Neural progenitor cell (in vitro differentiated cells): ENCODE measurements around the gene IRAK1.

Experiments used
- EZH2 ChIP-seq: fragments of 200-600 bp; sonication (generic); IDR thresholded peaks from 2 replicates; pipeline ENCODE4 v1.6.1; 2017; ENCODE audit warnings: antibody characterized with exemption, mild to moderate bottlenecking, moderate library complexity
- EZH2phosphoT487 ChIP-seq: fragments of 200-600 bp; sonication (generic); IDR thresholded peaks from 2 replicates; pipeline ENCODE4 v1.6.1; 2017; ENCODE audit warnings: antibody characterized with exemption
- TF ChIP-seq, protein P1 (sequence below): fragments of 200-600 bp; sonication (generic); IDR thresholded peaks from 2 replicates; pipeline ENCODE4 v1.5.1; 2017; ENCODE audit warnings: antibody characterized with exemption, mild to moderate bottlenecking

DNA sequence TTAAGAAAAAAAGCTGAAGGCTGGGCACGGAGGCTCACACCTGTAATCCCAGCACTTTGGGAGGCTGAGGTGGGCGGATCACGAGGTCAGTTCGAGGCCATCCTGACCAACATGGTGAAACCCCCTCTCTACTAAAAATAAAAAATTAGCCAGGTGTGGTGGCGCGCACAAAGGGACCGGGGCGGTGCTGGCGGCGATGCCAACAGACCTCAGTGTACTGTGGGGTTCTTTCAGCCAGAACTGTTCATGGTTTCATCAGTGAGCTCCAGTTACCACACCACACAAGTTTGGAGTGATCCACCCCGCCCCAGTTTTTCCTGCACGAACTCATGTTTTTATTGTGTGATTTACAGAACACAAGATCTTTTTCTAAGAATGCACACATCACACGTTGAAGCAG lies 21.2 kb upstream of the IRAK1 start:
- TF ChIP-seq, protein P1, sequence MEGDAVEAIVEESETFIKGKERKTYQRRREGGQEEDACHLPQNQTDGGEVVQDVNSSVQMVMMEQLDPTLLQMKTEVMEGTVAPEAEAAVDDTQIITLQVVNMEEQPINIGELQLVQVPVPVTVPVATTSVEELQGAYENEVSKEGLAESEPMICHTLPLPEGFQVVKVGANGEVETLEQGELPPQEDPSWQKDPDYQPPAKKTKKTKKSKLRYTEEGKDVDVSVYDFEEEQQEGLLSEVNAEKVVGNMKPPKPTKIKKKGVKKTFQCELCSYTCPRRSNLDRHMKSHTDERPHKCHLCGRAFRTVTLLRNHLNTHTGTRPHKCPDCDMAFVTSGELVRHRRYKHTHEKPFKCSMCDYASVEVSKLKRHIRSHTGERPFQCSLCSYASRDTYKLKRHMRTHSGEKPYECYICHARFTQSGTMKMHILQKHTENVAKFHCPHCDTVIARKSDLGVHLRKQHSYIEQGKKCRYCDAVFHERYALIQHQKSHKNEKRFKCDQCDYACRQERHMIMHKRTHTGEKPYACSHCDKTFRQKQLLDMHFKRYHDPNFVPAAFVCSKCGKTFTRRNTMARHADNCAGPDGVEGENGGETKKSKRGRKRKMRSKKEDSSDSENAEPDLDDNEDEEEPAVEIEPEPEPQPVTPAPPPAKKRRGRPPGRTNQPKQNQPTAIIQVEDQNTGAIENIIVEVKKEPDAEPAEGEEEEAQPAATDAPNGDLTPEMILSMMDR = no peak
- no peak for TF ChIP-seq EZH2phosphoT487
- TF ChIP-seq EZH2 = no peak
